Cardiac muscle cell (in vitro differentiated cells and primary cell): ENCODE results near the gene GABRR1. TPM values are rescaled to one million over a fixed set of nuclear protein-coding genes. Genes with fewer than 3 reads are reported as not detected.

Experiments used
- DNase-seq, 2 donors: peaks; one replicate each; pipeline versions ENCODE4 v3.0.0 to v3.0.0-alpha.2; 2010 to 2017; ENCODE audit warnings: low read depth in 1 of 2, low spot score in 1 of 2
- H3K27ac ChIP-seq: fragments of 200-600 bp; sonication (generic); 2 replicates; pipeline ENCODE4 v1.5.1; 2016
- H3K27me3 ChIP-seq: fragments of 200-600 bp; sonication (generic); 2 replicates; pipeline ENCODE4 v1.6.0; 2016; ENCODE audit warnings: control low read depth
- H3K36me3 ChIP-seq: fragments of 200-600 bp; sonication (generic); 2 replicates; pipeline ENCODE4 v1.5.1; 2016; ENCODE audit warnings: control low read depth
- H3K4me1 ChIP-seq: fragments of 200-600 bp; sonication (generic); 2 replicates; pipeline ENCODE4 v1.8.1; 2017; ENCODE audit warnings: low read depth, mild to moderate bottlenecking, mixed run types
- H3K4me3 ChIP-seq: fragments of 200-600 bp; sonication (generic); 2 replicates; pipeline ENCODE4 v1.5.1; 2016; ENCODE audit warnings: mild to moderate bottlenecking
- H3K9me3 ChIP-seq: fragments of 200-600 bp; sonication (generic); 2 replicates; pipeline ENCODE4 v1.5.1; 2017; ENCODE audit warnings: low read depth, mild to moderate bottlenecking, control low read depth
- CTCF ChIP-seq: IDR thresholded peaks from 2 replicates; pipeline ENCODE4 v1.5.1; 2012; ENCODE audit warnings: low read depth, mild to moderate bottlenecking, low read length
- polyA plus RNA-seq: library from polyadenylated mRNA; unstranded; fragments of >200 nt; fragmentation: Nextera tagmentation; extraction: Ambion mirVana; gene quantifications from 2 replicates; pipeline ENCODE4 v1.2.1, GENCODE V29; 2016
- total RNA-seq: library from RNA; depleted of rRNA; stranded (reverse); fragments of >200 nt; gene quantifications from 2 replicates; pipeline ENCODE4 v1.2.3, GENCODE V29; 2016

GABRR1 gene
- total and polyA plus RNA-seq, 2 experiments from 2014 or later, result not detected

- no peaks in the 10 kb centered on the region for H3K4me1 ChIP-seq
- no peaks in the 10 kb centered on the region for H3K9me3 ChIP-seq
- H3K4me3 ChIP-seq, result no peak overlapping the region
- no peaks in the 10 kb centered on the region for H3K27me3 ChIP-seq
- no peaks in the 10 kb centered on the region for H3K36me3 ChIP-seq
- no peak for DNase-seq
- no peak for TF ChIP-seq CTCF
- H3K27ac ChIP-seq, result no peak overlapping the region
Measured at GRCh38 chr6:89204096-89204495, 13.1 kb downstream of the GABRR1 start.

- TF ChIP-seq CTCF, result no peak
Measured at GRCh38 chr6:89200706-89201215, 16.4 kb downstream of the GABRR1 start.

GRCh38 chr6:89199579-89199978 is 17.6 kb downstream of the GABRR1 start:
- Histone ChIP-seq H3K27me3 (no peaks in the 10 kb centered on the region), H3K27ac (no peak overlapping the region), H3K36me3 (no peaks in the 10 kb centered on the region), H3K4me1 (no peaks in the 10 kb centered on the region), H3K4me3 (no peak overlapping the region), H3K9me3 (no peaks in the 10 kb centered on the region)
- no peak for DNase-seq
- no peak for TF ChIP-seq CTCF

More at GRCh38 chr6:89200706-89201215, 16.4 kb downstream of the GABRR1 start:
- H3K27me3 ChIP-seq, result no peaks in the 10 kb centered on the region
- H3K9me3 ChIP-seq, result no peaks in the 10 kb centered on the region
- no peak overlapping the region for H3K4me3 ChIP-seq
- no peak overlapping the region for H3K27ac ChIP-seq
- H3K36me3 ChIP-seq, result no peaks in the 10 kb centered on the region
- no peak for DNase-seq
- H3K4me1 ChIP-seq, result no peaks in the 10 kb centered on the region

GRCh38 chr6:89198235-89198634 is 18.9 kb downstream of the GABRR1 start:
- Histone ChIP-seq H3K4me1 (no peaks in the 10 kb centered on the region), H3K36me3 (no peaks in the 10 kb centered on the region), H3K4me3 (no peak overlapping the region), H3K9me3 (no peaks in the 10 kb centered on the region), H3K27me3 (no peaks in the 10 kb centered on the region), H3K27ac (no peak overlapping the region)
- no peak for TF ChIP-seq CTCF
- DNase-seq, result no peak

GRCh38 chr6:89197141-89197540 is 20.0 kb downstream of the GABRR1 start:
- TF ChIP-seq CTCF, result no peak
- H3K4me1 ChIP-seq, result no peaks in the 10 kb centered on the region
- no peak for DNase-seq
- H3K27me3 ChIP-seq, result no peaks in the 10 kb centered on the region
- no peak overlapping the region for H3K4me3 ChIP-seq
- no peaks in the 10 kb centered on the region for H3K9me3 ChIP-seq
- H3K27ac ChIP-seq, result no peak overlapping the region
- no peaks in the 10 kb centered on the region for H3K36me3 ChIP-seq

GRCh38 chr6:89194559-89194958 is 22.6 kb downstream of the GABRR1 start:
- Histone ChIP-seq H3K36me3 (no peaks in the 10 kb centered on the region), H3K9me3 (no peaks in the 10 kb centered on the region), H3K27ac (no peak overlapping the region), H3K4me1 (no peaks in the 10 kb centered on the region), H3K4me3 (no peak overlapping the region), H3K27me3 (no peaks in the 10 kb centered on the region)
- no peak for TF ChIP-seq CTCF
- no peak for DNase-seq
